IPS DF 4.7 (cell line): ENCODE data around the gene EMP2.

Experiments used
- DNase-seq: peaks from one replicate; pipeline ENCODE4 v3.0.0-alpha.2; 2013; ENCODE audit warnings: low spot score; ENCODE audit errors: extremely low read depth

EMP2 gene

DNA sequence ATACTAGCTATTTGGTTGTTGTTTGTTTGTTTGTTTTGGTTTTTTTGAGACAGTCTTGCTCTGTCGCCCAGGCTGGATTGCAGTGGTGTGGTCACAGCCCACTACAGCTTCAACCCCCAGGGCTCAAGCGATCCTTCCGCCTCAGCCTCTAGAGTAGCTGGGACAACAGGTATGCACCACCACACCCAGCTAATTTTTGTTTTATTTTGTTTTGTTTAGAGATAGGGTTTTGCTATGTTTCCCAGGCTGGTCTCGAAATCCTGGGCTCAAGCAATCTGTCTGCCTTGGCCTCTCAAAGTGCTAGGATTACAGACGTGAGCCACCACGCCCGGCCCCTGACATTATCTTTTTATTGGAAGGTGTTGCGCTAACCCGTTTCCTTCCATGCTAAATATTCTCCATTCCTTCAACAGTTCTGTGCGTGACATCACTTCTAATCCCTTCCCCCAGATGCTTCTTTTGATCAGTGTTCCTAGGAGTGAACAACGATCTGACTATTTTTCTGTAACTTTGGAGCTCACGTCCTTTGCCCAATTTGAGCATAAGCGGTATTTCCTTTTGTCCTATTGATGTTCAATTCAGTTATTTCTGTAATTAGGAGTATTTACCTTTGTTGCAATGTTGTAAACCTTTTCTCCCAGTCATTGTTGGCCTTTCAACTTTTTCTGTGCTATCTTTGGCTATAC is 30.2 kb upstream of the EMP2 start:
- DNase-seq = no peak

DNA sequence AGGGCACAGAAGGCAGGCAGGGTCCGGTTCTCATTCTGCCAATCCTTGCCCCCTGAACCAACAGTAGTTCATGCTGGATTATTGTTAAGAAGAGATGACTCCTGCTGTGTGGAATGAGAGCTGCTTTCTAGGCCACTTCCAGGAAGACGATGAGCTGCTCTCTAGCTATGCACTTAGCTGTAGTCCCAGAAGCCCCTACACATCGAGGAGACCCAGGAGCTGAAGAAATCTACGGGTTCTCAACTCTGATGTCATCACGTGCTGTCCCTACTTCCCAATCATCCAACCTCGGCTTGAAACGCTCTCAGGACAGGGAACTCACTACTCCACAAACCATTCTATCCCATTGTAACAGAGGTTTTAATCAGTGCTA is 29.0 kb upstream of the EMP2 start:
- no peak for DNase-seq

DNA sequence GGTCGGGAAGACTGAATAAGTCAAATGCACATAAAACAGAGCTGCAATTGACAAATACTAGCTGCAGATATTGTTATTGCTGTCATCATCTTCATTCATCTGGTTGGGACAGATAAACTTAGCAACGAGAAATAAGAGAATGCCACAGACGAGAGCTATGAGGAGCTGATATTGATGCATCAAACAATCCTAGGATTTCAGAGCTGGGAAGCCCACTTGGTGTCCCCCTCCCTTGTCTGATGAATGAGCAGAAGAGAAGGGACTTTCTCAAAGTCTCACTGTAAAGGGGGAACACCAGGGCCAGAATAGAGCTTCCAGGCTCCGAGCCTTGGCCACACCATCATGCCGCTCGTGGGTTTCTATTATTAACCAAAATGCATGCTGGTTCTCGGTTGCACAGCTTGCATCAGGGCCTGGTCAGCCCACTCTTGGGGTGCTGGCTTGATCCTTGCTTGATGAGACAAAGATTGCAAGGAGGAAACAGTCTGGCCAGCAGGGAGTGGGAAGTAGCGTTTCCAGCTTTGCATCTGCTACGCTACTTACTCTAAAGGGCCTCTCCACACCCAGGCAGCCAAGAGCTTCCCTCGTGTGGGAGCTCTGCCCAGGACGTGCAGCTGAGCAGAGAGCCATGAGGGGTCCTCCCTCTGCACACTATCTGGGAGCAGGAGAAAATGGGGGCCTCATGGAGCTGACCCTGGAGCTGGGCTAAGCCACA is 28.4 kb upstream of the EMP2 start:
- no peak for DNase-seq

DNA sequence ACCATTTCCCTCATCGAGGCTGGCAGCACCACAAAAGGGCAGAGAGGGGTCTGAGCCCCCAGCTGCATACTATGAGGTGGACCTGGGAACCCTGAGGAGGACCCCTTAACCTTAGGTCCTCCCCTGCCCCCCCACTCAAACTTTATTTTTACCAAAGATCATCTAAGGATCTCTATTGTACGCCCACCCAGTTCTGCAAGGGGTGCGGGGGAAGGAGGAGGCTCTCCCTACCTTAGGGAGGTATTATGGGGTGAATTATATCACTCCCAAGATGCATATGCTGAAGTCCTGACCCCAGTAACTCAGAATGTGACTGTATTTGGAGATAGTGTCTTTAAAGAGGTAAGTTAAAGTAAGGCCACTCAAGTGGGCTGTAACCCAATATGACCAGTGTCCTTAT is 26.8 kb upstream of the EMP2 start:
- DNase-seq = no peak

DNA sequence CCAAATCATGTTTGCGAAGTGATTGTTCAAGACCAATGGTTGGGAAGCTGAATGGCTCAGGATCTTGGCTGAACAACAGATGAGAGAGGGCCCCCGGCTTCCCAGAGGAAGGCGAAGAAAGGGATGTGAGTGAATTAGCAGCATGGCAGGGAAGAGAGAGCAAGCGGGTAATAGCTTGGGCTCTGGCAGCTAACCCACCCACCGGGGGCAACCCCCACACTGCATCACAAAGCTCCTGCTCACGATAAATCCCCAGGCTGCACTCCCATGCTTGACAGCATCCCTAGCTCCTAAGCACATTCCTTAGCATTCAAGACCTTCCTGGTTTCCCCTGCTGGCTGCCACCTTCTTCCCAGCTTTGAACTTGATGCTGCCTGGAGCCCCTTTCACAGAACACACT is 26.2 kb upstream of the EMP2 start:
- no peak for DNase-seq

DNA sequence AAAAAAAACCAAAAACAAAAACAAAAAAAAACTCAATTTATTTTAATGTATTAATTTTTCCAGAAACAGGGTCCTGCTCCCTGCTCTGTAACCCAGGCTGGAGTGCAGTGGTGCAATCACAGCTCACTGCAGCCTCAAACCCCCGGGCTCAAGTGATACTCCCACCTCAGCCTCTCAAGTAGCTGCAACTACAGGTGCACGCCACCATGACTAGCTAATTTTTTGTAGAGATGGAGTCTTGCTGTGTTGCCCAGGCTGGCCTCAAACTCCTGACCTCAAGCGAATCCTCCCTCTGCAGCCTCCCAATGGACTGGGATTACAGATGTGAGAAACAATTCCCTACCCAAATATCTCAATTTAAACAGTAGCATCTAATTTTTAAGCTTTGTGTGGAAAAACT is 25.2 kb upstream of the EMP2 start:
- DNase-seq = no peak

DNA sequence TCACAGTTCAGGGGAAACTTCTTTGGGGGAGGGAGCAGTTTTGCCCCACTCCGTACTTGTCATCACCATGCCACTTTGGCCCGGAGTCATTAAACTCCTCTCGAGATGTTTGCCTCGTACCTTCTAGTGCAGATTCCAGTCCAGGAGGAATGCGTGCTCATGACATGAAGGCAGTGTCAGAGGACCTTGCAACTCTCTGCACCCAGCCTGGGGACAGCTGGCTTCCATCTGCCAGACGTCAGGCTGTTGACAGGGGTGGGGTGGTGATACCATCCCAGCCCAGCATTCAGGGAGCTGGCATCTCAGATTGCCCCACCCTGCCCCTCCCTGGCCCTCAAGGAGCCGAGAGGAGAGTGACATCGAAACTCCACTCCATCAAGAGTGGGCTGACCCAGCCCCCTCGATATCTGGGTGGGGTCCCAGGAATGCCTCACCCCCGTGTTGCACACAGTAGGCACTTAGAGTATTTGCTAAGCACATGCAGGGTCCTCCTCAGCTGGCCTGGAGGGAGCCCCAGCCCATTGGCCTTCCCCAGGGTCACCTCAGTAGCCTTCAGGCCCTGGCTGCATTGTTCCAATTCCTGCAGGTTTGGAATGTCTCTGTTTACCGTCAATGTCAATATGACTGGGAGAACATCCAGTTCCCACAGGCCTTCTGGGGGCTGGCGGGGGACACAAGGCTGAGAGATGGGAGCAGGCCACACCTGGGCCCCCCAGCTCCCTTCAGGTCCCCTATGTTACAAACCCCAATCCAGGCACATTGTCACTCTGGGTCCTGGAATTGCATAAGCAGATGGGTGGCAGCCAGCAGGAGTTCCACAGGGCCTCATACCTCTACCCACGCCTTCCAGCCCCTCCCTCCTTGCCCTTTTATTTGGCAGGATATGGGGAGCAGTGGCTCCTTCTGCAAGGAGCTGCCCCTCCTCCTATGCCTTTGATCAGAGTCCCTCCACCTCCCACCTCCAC is 21.3 kb upstream of the EMP2 start:
- DNase-seq = no peak

DNA sequence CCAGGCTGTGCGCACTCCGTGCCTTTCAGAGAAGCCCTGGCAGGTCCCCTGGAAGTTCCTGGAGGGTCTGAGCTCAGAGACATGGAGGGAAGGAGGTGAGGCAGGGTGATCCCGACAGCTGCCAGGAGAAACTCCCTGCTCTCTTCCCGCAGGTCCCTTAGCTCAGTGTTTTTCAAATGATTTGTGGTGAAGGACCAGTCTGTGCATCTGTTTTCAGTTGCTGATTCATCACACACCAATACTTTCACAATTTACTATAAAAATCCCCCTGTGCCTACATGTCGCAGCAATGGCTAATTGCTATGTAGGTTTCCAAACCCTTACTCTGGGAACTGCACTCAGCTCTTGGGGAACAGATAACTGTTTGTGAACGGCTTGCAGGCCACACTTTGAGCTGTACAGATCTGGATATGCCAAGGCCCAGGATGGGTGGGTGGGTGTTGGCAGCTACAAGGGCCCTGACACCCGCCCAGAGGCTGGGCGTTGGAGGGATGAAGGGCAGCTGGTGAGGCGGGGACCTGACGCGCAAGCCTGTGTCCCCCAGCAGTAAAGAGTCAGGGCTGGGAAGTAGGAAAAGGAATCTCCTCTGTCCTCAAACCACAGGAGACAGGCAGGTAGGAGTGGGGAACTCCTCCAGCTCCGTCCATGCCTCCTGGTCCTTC is 20.5 kb upstream of the EMP2 start:
- no peak for DNase-seq

DNA sequence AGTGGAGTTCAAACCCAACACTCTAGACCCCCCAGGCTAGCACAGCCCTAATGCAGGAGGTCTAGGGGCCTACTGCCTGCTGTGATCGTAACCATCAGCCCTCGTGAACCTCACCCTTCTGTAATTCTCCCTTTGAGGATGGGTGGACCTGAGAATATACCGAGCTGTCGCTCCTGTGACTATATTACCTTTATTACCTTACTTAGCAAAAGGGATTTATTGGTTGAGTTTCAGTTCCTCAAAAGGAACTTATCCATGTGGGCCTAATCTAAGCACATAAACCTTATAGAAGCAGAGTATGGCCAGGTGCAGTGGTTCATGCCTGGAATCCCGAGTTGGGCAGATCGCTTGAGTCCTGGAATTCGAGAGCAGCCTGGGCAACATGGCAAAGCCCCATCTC is 19.2 kb upstream of the EMP2 start:
- DNase-seq = no peak

DNA sequence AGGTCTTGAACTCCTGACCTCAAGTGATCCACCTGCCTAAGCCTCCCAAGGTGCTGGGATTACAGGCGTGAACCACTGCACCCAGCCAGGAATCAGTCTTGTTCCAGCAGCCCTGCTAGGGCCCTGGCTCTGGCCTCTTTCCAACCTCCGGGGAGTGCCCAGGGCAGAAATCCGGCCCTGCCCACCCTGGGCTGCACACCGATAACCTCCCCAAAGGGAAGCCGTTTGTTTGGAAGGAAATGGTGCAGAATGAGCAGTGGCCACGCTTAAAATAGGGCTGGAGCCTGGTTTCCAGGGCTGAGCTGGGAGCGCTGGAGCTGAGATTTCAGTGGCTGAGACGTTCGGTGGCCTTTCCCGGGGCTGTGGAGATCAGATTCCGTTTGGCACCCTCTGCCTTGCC is 17.8 kb upstream of the EMP2 start:
- DNase-seq = no peak

DNA sequence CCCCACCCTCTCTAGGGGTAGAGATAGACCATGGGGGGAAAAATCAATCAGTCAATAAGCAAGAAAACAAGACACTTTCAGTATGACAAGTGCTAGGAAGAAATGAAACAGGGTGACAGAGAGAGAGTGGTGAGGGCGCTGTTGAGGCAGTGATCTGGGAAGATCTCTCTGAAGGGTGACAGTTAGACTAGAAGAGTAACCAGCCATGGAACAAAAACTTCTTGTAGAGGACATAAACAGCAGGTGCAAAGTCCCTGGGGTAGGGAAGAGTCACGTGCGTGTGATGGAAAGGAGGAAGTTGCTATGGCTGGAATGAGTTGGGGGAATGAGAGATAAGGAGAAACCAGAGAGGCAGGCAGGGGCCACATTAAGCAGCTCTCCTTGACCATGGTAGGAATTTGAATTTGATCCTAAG is 16.8 kb upstream of the EMP2 start:
- no peak for DNase-seq

DNA sequence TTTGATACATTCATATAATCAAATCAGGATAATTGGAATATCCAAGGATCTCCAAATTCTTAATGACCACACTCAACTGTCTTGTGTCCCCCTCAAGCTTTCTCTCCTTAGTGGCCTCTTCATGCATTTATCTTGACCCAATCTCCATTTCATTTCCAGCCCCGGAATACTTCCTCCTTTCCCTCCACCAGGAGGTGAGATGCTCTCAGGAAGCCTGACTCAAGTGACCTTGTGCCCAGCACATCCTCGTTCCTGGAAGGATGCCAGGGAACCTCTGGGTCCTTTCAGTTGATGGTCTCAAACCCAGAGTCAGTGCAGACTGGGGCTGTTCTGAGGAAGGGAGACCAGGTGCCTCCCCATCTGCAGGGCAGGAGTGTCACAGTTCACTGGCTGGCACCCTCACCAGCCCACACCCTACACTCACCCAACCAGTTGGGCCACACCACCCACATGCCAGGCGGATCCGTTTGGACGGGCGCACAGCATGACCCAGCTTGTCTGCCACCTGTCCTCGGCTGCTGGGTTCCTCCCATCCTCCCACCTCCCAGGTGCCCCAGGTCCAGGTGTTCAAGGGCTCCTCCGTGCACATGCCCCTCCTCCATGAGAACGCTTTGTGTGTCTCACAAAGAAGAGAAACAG is 14.0 kb upstream of the EMP2 start:
- DNase-seq = no peak

DNA sequence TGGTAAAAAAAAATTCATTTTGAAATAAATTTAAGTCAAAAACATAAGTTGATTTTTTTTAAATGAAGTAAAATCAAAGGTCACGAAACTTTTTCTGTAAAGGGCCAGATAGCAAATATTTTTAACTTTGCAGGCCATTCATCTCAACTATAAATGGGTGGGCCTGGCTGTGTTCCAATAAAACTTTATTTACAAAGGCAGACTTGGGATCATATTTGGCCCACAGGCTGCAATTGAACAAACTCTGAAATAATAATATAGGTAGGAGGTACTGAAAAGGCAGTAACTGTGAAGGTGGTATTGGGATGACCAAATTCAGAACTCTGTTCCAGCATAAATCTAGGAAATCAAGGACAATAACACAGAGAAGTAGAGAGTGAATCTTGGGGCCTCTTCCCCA is 12.2 kb upstream of the EMP2 start:
- DNase-seq = no peak

DNA sequence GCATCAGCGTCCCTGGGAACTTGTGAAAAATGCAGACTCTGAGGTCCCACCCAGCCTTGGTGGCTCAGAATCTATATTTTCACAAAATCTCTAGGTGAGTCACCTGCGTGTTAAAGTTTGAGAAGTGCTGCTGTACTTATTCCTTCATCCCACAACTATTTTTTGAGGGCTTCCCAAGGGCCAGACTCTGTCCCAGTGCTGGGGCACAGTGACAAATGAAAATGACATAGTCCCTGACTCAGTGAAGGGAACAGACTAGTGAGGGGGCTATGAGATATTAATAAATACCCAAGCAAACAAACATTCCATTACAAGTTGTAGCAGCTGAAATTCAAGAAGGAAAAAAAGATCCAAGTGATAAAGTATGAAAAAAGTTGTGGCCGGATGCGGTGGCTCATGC is 9.9 kb upstream of the EMP2 start:
- DNase-seq = no peak

DNA sequence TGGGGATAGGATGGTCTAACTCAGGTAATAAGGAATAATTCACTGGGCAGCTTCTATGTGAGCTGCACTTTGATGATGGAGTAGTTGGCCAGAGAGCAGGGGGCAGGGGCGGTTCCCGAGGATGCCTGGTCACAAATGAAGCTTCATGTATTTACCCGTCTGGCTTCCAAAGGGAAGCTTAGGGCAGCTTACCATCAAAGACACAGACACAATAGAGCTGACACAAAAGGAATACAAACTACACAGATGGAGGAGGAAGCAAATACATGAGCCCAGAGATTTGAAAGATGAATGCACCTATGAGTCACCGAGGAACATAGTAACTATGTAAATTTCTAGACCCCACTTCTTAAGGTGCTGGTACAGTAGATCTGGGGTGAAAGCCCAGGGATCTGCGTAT is 8.7 kb upstream of the EMP2 start:
- DNase-seq = no peak

DNA sequence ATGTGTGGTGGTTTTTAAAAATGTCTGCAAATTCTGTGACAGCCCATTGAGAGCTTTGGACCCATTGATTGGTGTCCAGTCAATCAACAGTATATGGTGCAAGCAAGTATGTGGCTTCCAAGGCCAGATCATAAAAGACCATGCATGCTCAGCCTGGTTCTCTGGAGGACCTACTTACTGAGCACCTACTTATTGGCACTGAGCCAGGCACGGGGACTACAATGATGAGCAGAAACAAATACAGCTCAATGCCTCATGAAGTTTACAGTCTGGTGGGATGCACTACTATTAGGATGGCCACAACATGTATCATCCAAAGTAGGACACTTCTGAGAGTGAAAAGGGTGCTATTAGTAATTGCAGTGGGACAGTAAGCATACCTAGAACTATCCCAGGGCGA is 7.2 kb upstream of the EMP2 start:
- DNase-seq = no peak

DNA sequence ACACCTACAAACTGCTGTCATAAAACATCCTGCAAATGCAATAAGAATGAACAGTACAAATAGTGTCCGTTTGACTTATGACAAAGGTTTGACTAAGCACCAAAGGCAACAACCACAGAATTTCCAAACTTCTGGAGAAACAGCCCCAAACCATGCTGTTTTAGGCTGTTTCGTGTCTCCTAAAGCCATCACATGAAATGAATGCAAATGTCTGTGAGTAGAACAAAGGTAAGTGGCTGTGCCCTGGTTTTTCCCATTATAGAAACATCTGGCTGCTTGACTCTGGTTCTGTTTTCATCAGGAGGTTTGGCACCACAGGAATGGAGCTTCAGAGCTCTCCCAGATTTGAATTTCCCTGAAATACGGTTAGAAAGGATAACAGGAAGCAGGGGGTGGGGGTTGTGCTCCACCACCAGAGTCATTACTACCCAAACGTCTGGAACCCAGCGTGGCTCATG is 4.6 kb upstream of the EMP2 start:
- no peak for DNase-seq

DNA sequence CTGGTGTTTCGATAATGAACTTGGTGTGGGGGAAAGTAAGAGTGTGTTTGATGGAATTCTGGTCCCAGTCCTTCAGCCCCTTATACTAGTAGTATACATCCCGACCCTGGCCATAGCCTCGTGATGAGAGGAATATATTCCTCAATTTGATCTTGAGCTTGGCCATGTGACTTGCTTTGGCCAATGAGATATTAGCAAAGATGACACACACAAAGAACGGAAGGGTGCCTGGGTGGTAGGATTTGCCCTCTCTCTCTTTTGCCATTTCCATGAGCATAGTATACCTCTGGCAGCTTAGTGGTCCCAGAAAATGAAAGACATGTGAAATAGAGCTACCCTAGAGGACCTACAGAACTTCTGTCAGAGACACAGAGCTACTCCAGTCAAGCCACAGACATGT is 2.9 kb upstream of the EMP2 start:
- DNase-seq = no peak

DNA sequence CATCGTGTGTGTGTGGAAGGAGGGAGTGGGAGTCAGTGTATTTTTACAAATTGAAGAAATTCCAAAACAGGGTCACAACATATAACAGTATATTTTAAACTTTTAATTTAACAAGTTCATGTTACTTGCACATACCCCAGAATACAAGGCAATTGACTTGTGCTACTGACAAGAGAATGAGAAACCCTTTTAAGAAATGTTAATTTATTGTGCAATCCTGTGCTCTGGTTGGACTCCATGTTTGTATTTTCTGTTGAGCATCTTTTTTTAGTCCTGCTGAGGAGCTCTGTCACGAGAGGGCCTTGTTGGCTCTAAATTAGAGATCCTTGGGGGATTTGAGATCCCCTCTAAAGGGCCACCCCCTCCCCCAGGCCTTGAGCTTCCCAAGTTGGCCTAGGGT is 1.1 kb upstream of the EMP2 start:
- DNase-seq = no peak

DNA sequence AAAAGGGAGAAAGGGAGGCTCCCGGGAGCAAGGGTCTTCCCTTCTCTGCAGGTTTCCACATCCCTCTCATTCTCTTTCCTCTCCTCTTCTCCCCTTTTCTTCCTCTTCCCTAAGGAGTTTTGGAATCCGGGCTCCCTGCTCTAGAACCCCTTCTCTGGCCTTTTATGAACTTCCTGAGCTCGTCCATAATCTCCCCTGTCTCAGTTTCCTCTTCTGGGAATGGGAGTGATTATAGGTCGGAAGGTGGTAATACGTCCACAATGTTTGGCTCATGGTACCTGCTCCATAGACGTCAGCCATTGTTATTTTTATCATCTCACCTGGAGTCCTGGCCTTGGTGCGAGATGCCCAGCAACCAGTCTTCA is 467 bp upstream of the EMP2 start:
- no peak for DNase-seq

DNA sequence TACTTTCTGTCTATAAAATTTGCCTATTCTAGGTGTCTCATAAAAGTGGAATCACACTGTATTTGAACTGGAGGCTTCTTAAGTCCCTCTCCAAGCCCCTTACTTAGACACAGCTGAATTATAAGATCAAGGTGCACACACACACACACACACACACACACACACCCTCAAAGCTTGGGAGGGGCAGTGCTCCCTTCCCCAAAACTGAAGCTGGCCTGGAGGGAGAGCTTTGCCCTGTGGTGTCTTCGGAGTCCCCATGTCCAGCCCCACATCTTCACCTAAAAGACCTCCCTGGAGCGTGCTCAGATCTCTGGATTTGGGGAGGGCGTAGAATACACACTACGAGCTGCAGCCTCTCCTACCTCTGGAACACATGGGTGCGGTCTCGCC is 828 bp downstream of the EMP2 start:
- no peak for DNase-seq
